HFFc6 (cell line): ENCODE results near the gene RASA3. TPM values are rescaled to one million over a fixed set of nuclear protein-coding genes. Genes with fewer than 3 reads are reported as not detected.

Experiments used
- DNase-seq: peaks from one replicate; pipeline ENCODE4 v3.0.0-alpha.2; 2018
- H3K27ac Mint-ChIP-seq: 2 replicates; pipeline ENCODE4 v1.8.0; 2020; ENCODE audit warnings: mild to moderate bottlenecking, mixed read lengths
- H3K27me3 Mint-ChIP-seq: 2 replicates; pipeline ENCODE4 v1.8.0; 2021; ENCODE audit warnings: mild to moderate bottlenecking, moderate library complexity, mixed read lengths; ENCODE audit not compliant: insufficient read depth
- H3K36me3 Mint-ChIP-seq: 2 replicates; pipeline ENCODE4 v1.8.0; 2021; ENCODE audit warnings: low read depth, mixed read lengths
- H3K4me1 Mint-ChIP-seq: 2 replicates; pipeline ENCODE4 v1.8.0; 2020; ENCODE audit warnings: low read depth, mixed read lengths
- H3K4me3 Mint-ChIP-seq: 2 replicates; pipeline ENCODE4 v1.8.0; 2020; ENCODE audit warnings: mild to moderate bottlenecking, moderate library complexity, mixed read lengths
- H3K9me3 Mint-ChIP-seq: 2 replicates; pipeline ENCODE4 v1.8.0; 2020; ENCODE audit warnings: mild to moderate bottlenecking, mixed read lengths
- total RNA-seq, 6 experiments: library from RNA; stranded (reverse); fragmentation: NEBNext Ultra II Directional; extraction: Animal tissue kit (Norgen Biotek cat#: 25700); gene quantifications; 2 replicates in 1 of 6; 3 replicates in 5 of 6; pipeline ENCODE4 v1.2.3, GENCODE V29; 2021
- TF ChIP-seq, protein P1 (sequence below): fragments of 200-600 bp; sonication (generic); IDR thresholded peaks from 2 replicates; pipeline ENCODE4 v1.5.0; 2021; ENCODE audit warnings: antibody characterized with exemption, mild to moderate bottlenecking

Gene RASA3
- total RNA-seq, 6 experiments from 2014 or later: 31.6 to 37.6 (median 33.1) TPM

DNA sequence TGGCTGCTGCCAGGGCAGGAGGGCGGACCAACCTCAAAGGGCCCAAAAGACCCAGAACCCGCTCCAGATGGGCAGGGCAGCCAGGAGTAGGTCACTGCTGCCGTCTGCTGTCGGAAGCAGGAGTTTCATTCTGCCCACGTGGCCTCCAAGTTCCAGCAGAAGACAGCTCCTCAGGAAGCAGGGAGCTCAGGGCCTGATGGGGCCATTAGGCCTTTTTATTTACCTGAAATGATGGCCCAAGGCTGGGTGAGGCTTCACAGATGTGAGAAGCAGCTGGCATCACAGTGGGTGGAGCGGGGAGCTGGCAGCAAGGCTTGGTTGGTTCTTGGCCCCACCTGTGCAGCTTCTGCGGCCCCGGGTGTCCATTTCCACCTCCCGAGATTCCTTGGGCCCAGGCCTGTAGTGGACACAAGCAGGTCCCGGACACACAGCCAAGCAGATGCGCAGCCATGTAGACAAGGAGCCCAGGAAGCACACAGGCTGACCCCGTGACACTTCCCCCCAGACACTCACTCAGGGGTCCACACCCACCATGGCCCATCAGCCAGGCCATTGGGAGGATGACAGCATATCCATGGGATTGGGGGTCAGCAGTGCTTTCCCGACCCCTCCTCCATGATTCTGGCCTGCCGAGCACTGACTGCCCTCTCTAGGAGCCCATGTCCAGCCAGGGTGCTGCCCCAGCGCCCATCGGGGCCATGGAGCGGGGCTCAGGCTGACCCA is 185.0 kb downstream of the RASA3 start:
- TF ChIP-seq, protein P1, sequence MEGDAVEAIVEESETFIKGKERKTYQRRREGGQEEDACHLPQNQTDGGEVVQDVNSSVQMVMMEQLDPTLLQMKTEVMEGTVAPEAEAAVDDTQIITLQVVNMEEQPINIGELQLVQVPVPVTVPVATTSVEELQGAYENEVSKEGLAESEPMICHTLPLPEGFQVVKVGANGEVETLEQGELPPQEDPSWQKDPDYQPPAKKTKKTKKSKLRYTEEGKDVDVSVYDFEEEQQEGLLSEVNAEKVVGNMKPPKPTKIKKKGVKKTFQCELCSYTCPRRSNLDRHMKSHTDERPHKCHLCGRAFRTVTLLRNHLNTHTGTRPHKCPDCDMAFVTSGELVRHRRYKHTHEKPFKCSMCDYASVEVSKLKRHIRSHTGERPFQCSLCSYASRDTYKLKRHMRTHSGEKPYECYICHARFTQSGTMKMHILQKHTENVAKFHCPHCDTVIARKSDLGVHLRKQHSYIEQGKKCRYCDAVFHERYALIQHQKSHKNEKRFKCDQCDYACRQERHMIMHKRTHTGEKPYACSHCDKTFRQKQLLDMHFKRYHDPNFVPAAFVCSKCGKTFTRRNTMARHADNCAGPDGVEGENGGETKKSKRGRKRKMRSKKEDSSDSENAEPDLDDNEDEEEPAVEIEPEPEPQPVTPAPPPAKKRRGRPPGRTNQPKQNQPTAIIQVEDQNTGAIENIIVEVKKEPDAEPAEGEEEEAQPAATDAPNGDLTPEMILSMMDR: peak; percentile 78
- Mint-ChIP-seq H3K4me3 (no peak overlapping the region), H3K9me3 (no peaks in the 10 kb centered on the region), H3K27ac (peak overlapping the region; percentile 85), H3K4me1 (peaks cover 27% of the 10 kb centered on the region), H3K36me3 (peaks cover 9% of the 10 kb centered on the region), H3K27me3 (peaks cover 18% of the 10 kb centered on the region)
- peak; percentile 46 for DNase-seq

DNA sequence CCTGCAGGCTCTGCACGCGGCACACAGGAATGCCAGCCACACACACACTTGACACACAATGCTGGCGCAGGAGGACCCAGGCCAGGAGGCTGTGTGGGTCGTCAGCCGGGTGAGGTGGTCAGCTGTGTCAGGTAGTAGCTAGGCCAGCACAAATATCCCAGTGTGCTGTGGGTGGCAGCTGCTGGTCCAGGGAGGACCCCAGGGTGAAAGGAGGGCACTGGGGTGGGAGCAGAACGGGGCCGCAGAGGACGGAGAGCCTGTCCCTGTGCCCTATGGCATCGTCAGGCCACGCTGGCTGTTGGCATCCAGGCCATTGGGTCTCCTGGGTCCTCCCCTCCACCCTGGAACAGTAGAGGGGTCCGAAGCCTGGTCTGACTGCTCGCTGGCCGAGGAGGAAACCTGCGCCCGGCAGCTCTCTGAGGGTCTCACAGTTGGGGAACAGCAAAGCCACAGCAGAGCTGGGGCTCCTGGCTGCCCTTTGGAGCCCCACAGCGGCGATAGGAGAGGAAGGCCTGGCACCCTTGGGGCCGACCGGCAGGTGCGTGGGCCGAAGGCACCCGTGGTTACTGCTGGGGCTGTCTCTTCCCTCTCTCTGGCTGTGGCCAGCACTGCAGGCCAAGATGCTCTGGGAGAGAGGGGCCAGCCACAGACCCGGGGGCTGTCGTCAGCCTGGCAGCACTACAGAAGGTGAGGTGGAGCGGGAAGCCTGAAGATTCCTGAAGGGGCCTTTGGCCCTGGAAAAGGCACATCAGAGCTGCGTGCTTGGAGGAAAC is 185.8 kb downstream of the RASA3 start:
- DNase-seq: no peak
- Mint-ChIP-seq H3K4me1 (peaks cover 28% of the 10 kb centered on the region), H3K4me3 (no peak overlapping the region), H3K27ac (peak overlapping the region; percentile 55), H3K9me3 (no peaks in the 10 kb centered on the region), H3K27me3 (peaks cover 16% of the 10 kb centered on the region), H3K36me3 (peaks cover 18% of the 10 kb centered on the region)
- TF ChIP-seq, protein P1: no peak

DNA sequence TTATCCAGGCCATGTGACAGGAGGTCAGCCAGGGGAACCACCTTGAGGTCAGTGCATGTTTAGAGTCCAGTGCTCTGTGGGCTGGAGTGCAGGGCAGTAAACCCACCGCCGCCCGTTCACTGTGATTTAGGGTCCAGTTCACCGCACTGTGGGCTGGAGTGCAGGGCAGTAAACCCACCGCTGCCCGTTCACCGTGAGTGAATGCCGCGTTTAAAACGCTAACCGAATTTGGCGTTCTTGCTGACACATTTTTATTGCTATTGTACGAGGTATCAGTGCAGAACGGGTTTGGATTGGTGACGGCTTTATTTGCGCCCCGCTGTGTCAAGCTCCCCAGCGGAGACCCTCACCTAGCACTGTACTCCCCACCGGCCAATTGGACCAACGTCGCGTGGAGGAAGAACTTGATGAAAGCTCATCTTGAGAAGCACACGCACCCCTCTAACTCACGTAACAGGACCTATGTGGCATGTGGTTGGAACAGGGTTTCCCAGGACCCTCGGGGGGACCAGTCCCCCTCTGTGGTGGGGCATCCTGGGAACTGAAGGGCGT is 186.5 kb downstream of the RASA3 start:
- TF ChIP-seq, protein P1: no peak
- H3K27ac Mint-ChIP-seq: no peak overlapping the region
- H3K4me1 Mint-ChIP-seq: peaks cover 27% of the 10 kb centered on the region
- no peak overlapping the region for H3K4me3 Mint-ChIP-seq
- H3K9me3 Mint-ChIP-seq: no peaks in the 10 kb centered on the region
- no peak for DNase-seq
- H3K36me3 Mint-ChIP-seq: peaks cover 18% of the 10 kb centered on the region
- H3K27me3 Mint-ChIP-seq: peaks cover 13% of the 10 kb centered on the region

DNA sequence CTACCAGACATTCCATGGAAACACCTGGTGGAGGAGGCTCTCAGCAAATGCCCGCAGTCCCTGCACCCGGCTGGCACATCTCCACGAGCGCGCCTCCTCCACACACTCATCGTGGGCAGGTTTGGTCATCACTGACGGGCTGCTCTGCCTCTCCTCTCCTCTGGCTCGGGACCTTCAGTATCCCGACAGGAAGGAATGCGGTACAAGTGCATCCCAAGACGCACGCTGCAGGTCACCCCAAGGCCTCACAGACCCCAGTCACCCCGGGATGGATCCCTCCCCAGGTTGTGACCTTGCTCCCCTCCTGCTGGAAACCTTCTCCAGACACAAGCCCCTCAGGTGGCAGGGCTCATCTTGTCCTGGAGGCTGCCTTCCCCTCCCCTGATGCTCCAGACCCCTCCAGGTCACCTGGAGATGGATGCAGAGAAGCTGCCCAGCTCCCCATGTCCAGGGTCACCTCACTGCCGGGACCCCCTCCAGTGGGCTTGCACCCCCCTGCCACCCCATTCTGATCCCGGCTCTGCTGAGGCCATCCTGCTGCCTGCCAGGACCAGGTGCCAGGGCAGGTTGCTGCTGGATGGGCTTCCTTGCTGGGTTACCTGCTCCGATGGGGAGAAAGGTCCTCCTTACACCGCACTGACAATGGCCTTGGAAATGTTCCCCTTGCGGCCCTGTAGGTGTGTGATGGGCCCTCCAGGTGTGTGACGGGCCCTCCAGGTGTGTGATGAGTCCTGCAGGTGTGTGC is 188.4 kb downstream of the RASA3 start:
- Mint-ChIP-seq H3K27me3 (peaks cover 12% of the 10 kb centered on the region), H3K4me1 (peaks cover 23% of the 10 kb centered on the region), H3K9me3 (no peaks in the 10 kb centered on the region), H3K27ac (no peak overlapping the region), H3K36me3 (peaks cover 18% of the 10 kb centered on the region), H3K4me3 (no peak overlapping the region)
- TF ChIP-seq, protein P1: no peak
- no peak for DNase-seq

DNA sequence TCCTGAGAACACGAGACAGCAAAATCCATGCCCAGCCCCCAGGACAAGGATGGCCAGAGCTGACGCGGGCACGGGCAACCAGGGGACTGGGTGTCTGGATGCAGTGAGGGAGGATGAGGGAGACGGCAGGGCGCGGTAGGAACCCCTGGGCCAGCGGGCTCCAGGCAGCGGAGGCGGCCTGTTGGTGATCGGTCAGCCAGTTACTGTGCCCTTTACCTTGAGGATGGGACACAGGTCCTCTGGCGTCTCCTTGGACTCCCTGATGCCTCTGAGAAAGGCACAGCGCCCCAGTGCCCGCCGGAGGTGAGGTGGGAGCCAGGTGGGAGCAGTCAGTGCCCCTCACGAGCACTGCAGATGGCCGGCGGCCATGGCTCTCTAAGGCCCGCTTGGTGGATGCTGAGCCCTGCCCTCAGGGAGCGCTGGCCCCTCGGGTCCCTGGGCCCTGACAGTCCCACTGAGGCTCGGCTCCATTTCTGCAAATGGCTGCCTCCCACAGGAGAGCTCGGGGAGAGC is 189.8 kb downstream of the RASA3 start:
- no peak overlapping the region for H3K27ac Mint-ChIP-seq
- TF ChIP-seq, protein P1: no peak
- no peaks in the 10 kb centered on the region for H3K9me3 Mint-ChIP-seq
- H3K4me3 Mint-ChIP-seq: no peak overlapping the region
- H3K4me1 Mint-ChIP-seq: peaks cover 17% of the 10 kb centered on the region
- H3K36me3 Mint-ChIP-seq: peaks cover 18% of the 10 kb centered on the region
- H3K27me3 Mint-ChIP-seq: peaks cover 9% of the 10 kb centered on the region; the same call in 1 of the 2 replicates
- DNase-seq: no peak
